Stimulated activated CD8-positive, alpha-beta memory T cell treated with anti-CD3 and anti-CD28 coated beads, Interleukin-7, amount 100 ng/mL, for 4 hours (primary cell): ENCODE results near the gene VPS37B.

Experiments used
- DNase-seq, 2 donors: peaks; one replicate each; pipeline ENCODE4 v3.0.0-alpha.2; 2020; ENCODE audit warnings: low read depth in 2 of 2

Gene VPS37B

GRCh38 chr12:122866379-122866778 lies 29.5 kb downstream of the VPS37B start:
- no peak for DNase-seq

- DNase-seq, result no peak
Observed at GRCh38 chr12:122865268-122866231, 30.4 kb downstream of the VPS37B start.

DNA sequence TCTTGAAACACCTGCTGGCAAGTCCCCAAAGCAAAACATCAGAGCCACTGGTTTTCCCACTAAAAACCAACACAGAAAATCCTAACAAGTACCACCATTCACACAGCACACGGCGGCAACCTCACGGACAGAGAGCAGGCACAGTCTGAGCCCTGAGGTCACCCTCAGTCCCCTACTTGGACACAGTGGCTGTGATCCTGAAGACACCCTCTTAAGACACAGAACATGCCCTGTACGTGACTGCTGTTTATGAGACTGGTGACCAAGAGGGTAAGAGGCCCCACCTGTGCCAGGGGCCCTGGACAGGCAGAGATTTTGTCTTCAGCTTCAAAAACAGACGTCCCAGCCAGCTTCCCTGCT lies 31.1 kb downstream of the VPS37B start:
- no peak for DNase-seq

GRCh38 chr12:122862872-122863701 lies 32.8 kb downstream of the VPS37B start:
- DNase-seq, result no peak

DNA sequence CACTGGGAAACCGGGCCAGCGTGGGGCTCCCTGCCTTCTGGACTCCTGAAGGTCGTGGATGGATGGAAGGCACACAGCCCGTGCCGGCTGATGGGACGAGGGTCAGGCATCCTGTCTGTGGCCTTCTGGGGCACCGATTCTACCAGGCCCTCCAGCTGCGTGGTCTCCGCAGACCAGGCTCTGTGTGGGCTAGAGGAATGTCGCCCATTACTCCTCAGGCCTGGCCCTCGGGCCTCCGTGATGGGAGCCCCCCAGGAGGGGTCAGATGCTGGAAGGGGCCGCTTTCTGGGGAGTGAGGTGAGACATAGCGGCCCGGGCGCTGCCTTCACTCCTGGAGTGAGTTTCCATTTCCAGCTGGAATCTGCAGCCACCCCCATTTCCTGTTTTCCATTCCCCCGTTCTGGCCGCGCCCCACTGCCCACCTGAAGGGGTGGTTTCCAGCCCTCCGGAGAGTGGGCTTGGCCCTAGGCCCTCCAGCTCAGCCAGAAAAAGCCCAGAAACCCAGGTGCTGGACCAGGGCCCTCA lies 33.8 kb downstream of the VPS37B start:
- no peak for DNase-seq

DNA sequence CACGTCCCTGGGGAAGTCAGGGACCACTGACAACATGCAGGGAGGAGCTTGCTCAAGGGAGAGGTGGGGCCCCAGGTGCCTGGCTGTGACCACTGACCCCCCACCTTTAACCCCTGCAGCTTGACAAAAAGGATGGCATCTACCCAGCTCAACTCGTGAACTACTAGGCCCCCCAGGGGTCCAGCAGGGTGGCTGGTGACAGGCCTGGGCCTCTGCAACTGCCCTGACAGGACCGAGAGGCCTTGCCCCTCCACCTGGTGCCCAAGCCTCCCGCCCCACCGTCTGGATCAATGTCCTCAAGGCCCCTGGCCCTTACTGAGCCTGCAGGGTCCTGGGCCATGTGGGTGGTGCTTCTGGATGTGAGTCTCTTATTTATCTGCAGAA lies 34.3 kb downstream of the VPS37B start:
- DNase-seq, result no peak

DNA sequence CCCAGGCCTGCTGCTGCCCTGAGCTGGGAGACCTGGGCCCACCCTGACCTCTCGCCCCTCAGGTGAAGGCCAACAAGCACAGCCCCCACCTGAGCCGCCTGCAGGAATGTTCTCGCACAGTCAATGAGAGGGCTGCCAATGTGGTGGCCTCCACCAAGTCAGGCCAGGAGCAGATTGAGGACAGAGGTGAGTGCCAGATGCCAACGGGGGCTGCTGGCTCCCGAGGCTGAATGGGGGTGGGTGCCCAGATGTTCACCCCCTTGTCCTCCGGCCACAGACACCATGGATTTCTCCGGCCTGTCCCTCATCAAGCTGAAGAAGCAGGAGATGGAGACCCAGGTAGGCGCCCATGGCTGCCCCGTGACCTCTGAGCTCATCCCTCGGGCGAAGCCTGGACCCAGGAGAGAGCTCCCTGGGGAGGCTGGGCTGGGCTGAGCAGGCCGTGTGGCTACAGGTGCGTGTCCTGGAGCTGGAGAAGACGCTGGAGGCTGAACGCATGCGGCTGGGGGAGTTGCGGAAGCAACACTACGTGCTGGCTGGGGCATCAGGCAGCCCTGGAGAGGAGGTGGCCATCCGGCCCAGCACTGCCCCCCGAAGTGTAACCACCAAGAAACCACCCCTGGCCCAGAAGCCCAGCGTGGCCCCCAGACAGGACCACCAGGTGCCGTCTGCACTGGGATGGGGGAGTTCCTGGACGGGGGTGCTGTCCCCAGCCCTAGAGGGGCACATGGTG lies 34.9 kb downstream of the VPS37B start:
- no peak for DNase-seq

DNA sequence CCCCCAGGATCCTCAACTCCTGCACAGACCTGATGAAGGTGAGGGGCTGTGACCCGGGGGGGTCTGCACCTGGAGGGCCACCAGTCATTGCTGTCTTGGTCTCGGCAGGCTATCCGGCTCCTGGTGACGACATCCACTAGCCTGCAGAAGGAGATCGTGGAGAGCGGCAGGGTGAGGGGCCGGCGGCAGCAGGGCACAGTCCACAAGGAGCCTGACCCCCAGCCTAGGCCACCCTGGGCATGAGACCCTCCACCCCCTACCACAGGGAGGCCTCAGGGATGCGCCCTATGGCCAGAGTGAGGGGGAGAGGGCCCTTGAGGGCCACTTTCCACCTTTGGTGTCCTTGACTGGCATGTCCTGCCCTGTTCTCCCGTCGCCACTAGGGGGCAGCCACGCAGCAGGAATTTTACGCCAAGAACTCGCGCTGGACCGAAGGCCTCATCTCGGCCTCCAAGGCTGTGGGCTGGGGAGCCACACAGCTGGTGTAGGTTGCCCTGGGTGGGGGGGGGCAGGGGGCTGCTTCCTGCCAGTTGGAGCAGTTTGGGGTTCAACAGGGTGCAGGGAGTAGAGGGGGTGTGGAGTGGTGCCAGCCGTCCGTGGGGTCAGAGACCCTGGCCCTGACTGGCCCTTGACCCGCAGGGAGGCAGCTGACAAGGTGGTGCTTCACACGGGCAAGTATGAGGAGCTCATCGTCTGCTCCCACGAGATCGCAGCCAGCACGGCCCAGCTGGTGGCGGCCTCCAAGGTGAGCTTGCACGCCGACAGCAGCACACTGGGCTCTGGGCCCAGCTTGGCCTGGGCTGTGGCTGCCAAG lies 35.7 kb downstream of the VPS37B start:
- peak; percentile 56 to 60 for DNase-seq

GRCh38 chr12:122859303-122860039 lies 36.5 kb downstream of the VPS37B start:
- DNase-seq, result no peak

- DNase-seq, result no peak
Observed at GRCh38 chr12:122858591-122859302, 37.2 kb downstream of the VPS37B start.

GRCh38 chr12:122858171-122858570 lies 37.8 kb downstream of the VPS37B start:
- no peak for DNase-seq

GRCh38 chr12:122856999-122857671 lies 38.8 kb downstream of the VPS37B start:
- DNase-seq, result no peak

DNA sequence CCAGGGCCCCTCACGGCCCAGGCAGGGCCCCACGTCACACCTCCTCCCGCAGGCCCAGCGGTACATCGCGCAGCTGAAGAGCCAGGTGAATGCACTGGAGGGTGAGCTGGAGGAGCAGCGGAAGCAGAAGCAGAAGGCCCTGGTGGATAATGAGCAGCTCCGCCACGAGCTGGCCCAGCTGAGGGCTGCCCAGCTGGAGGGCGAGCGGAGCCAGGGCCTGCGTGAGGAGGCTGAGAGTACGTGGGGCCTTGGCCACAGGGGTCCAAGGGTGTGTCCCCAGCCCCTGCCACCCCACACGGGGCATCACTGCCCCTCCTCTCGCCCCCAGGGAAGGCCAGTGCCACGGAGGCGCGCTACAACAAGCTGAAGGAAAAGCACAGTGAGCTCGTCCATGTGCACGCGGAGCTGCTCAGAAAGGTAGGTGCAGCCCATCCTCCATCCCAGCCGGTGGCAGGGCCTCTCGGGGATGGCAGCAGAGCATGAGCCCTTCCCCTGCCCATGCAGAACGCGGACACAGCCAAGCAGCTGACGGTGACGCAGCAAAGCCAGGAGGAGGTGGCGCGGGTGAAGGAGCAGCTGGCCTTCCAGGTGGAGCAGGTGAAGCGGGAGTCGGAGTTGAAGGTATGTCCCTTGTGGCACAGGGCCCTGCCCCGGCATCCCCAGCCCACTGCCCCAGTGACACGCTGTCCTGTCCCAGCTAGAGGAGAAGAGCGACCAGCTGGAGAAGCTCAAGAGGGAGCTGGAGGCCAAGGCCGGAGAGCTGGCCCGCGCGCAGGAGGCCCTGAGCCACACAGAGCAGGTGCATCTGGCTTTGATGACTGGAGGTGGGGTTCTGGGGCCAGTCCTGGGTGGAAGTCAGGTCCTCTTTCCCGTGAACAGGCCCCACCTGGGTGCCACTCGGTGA lies 39.7 kb downstream of the VPS37B start:
- DNase-seq, result no peak

- DNase-seq, result no peak
Observed at GRCh38 chr12:122855071-122855829, 40.7 kb downstream of the VPS37B start.

- DNase-seq, result no peak
Observed at GRCh38 chr12:122854554-122854953, 41.4 kb downstream of the VPS37B start.

DNA sequence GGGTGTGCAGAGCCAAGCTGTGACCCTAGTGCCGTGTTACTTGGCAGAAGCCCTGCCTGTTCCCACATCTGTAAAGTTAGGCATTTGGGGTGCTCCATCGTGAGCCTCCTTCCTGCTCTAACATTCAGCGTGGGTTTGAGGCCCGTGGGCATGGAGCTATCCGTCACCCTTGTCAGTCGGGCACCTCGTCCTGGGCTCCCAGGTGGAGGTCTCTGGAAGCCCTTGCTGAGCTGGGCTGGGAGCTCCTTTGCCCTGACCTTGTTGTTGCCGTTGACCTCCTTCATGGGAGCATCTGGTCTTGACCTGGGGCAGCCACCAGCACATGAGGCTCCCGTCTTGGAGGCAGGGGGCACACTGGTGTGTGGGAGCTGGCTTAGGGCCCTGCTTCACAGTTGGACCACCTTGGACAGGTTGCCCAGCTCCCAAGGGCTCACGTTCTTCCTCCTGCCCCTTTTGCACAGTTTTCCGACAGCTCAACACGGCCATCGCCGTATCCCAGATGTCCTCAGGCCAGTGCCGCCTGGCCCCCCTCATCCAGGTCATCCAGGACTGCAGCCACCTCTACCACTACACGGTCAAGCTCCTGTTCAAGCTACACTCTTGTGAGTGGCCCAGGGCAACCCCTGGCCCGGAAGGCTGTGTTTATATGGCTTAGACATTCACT lies 42.2 kb downstream of the VPS37B start:
- DNase-seq, result no peak
